Uterus (tissue), 2 donors: ENCODE measurements around the gene TMF1.

Experiments
- CTCF ChIP-seq, 4 experiments: fragments of 200-600 bp in 2 of 4; fragments of 450-650 bp in 2 of 4; sonication (generic) in 2 of 4; IDR thresholded peaks; one replicate each; pipeline ENCODE4 v1.5.1; 2016 to 2019; ENCODE audit warnings: antibody characterized with exemption in 4 of 4, mild to moderate bottlenecking in 2 of 4, moderate library complexity in 1 of 4
- POLR2A ChIP-seq, 2 donors: fragments of 450-650 bp; IDR thresholded peaks; one replicate each; pipeline ENCODE4 v1.6.1; 2016; ENCODE audit warnings: antibody characterized with exemption in 2 of 2, mild to moderate bottlenecking in 1 of 2, moderate library complexity in 1 of 2

DNA sequence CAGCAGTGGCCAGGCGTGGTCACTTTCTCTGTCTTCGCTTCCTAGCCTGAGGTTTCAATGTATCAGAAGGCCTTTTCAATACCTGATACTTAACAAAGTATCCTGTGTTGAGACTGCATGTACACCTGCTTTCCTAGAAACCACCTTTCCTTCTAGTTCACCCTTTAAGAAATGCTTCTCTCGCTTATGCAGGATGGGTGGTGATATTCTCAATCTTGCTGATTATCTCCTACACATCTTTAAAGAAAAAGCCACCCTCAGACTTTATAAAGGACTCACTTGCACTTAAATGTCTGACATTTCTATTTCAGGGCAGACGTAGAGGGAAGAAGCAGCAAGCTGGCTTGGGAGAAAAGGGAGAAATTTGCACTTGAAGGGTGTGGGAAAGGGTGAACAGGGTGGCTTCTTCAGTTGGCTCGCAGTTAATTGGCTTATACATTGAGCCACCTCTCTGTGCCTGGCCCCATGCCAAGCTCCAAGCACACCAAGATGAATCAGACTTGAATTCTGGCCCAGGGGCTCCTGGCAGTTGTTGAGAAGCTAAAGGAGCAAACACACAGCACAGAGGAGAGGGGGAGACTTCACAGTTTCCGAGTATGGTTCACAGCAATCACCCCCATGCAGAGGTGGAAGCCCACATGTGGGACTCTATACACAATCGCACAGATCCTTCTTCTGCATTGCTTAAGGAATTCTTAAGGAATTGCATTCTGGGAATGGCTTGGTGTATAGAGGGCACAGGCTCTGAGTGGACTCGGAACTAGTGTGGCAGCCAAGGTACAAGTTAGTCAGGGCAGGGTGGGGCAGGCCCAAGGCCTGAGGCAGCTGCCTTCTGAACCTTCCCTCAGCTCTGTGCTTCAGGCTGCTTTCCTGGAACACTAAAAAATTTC, 33.9 kb upstream of the TMF1 start:
- no peak for TF ChIP-seq CTCF (IDR thresholded peaks at IDR 0.05)
- peak in 1 of 2 donors; percentile 19 for TF ChIP-seq POLR2A (IDR thresholded peaks at IDR 0.05)
